Stomach (tissue), 9 donors: ENCODE results near the gene CACUL1. TPM values are rescaled to one million over a fixed set of nuclear protein-coding genes. Genes with fewer than 3 reads are reported as not detected.
A peak's percentile ranks its signal among the peaks of the same experiment; 100 is the strongest.

Experiments
- DNase-seq, 2 donors: peaks; one replicate each; pipeline versions ENCODE4 v3.0.0 to v3.0.0-alpha.2; 2013 to 2019
- H3K27ac ChIP-seq, 5 donors: fragments of 200-600 bp in 4 of 5; sonication (generic) in 4 of 5; one replicate each; pipeline ENCODE4 v1.5.1; 2013 to 2019; ENCODE audit warnings: mild to moderate bottlenecking in 1 of 5, moderate library complexity in 1 of 5
- H3K27me3 ChIP-seq, 3 donors: fragments of 200-600 bp; sonication (generic); one replicate each; pipeline ENCODE4 v1.5.1; 2017 to 2019; ENCODE audit warnings: mixed run types in 1 of 3
- H3K36me3 ChIP-seq, 4 donors: fragments of 200-600 bp; sonication (generic); 1 replicate in 3 of 4; 2 replicates in 1 of 4; pipeline ENCODE4 v1.5.1; 2016 to 2019
- H3K4me1 ChIP-seq, 4 donors: fragments of 200-600 bp; sonication (generic); one replicate each; pipeline ENCODE4 v1.5.1; 2016 to 2019
- H3K4me3 ChIP-seq, 4 donors: fragments of 200-600 bp; sonication (generic) in 3 of 4; one replicate each; pipeline ENCODE4 v1.5.1; 2016 to 2019; ENCODE audit warnings: mild to moderate bottlenecking in 1 of 4
- H3K9me3 ChIP-seq, 4 donors: fragments of 200-600 bp; sonication (generic); one replicate each; pipeline ENCODE4 v1.5.1; 2016 to 2019
- CTCF ChIP-seq, 7 experiments: fragments of 450-650 bp in 4 of 7; fragments of 200-600 bp in 3 of 7; sonication (generic) in 3 of 7; IDR thresholded peaks; one replicate each; pipeline ENCODE4 v1.5.1; 2016 to 2019; ENCODE audit warnings: antibody characterized with exemption in 7 of 7, control low read depth in 2 of 7, mild to moderate bottlenecking in 1 of 7
- EP300 ChIP-seq: sonication (generic); formaldehyde crosslinking; IDR thresholded peaks from one replicate; pipeline ENCODE4 v1.6.1; 2017; ENCODE audit warnings: antibody characterized with exemption
- POLR2A ChIP-seq, 4 donors: fragments of 450-650 bp; IDR thresholded peaks; one replicate each; pipeline ENCODE4 v1.6.1; 2016; ENCODE audit warnings: antibody characterized with exemption in 4 of 4, control low read depth in 2 of 4, mild to moderate bottlenecking in 1 of 4, moderate library complexity in 1 of 4
- POLR2AphosphoS5 ChIP-seq, 3 donors: sonication (generic); formaldehyde crosslinking; IDR thresholded peaks; one replicate each; pipeline ENCODE4 v1.6.1; 2016; ENCODE audit warnings: antibody characterized with exemption in 3 of 3
- WGBS, 5 donors: extraction: QIAGEN DNeasy Blood & Tissue Kit in 3 of 5; methylation state at CpG; one replicate each; pipeline versions ENCODE4 v1.1.5 to v1.1.7; 2013 to 2018; 5-methylcytosine and 5-hydroxymethylcytosine counted together
- intact Hi-C: fragments of 100-400 bp; cut with DNase I; formaldehyde crosslinking; loops from one replicate; pipeline ENCODE4 v1.15.1; 2023; ENCODE audit warnings: low total_unique reads
- polyA plus RNA-seq, 3 donors: library from polyadenylated mRNA; stranded (reverse); fragments of 200-250 nt; gene quantifications; one replicate each; pipeline ENCODE4 v1.2.3, GENCODE V29; 2013
- total RNA-seq, 5 donors: library from RNA; depleted of rRNA; stranded (reverse); fragments of >200 nt; gene quantifications; one replicate each; pipeline versions ENCODE4 v1.1.0 to v1.2.3, GENCODE V29; 2014 to 2016
- donor health status: healthy with polysubstance abuse.
- donor health status: Bipolar disorder and iron deficiency.
- donor health status: healthy.

Gene CACUL1
- total and polyA plus RNA-seq, 8 donors, result 5.1 to 76.9 (median 18.5) TPM

- DNase-seq, result no peak
- H3K4me3 ChIP-seq, result no peak overlapping the region
- H3K27ac ChIP-seq, result peak overlapping the region in 3 of 5 donors; percentile 14 to 68 (median 43)
- no peaks in the 10 kb centered on the region for H3K27me3 ChIP-seq
- no peak for TF ChIP-seq CTCF (IDR thresholded peaks at IDR 0.05)
- TF ChIP-seq POLR2AphosphoS5 (IDR thresholded peaks at IDR 0.05), result peak in 1 of 3 donors; percentile 17
- H3K4me1 ChIP-seq, result peaks cover 0 to 47% (median 12%) of the 10 kb centered on the region in 4 donors
- H3K9me3 ChIP-seq, result no peaks in the 10 kb centered on the region
- intact Hi-C loops, result no loop called here
- H3K36me3 ChIP-seq, result peaks cover 0 to 38% (median 31%) of the 10 kb centered on the region in 4 donors
- WGBS, 5 donors, result 56 to 74% (median 72%) methylated on average over 4 of the region's 4 CpGs
Measured at GRCh38 chr10:118692872-118693271, 61.9 kb downstream of the CACUL1 start.

GRCh38 chr10:118689070-118689858, 65.5 kb downstream of the CACUL1 start:
- TF ChIP-seq POLR2A (IDR thresholded peaks at IDR 0.05) (no peak), POLR2AphosphoS5 (IDR thresholded peaks at IDR 0.05) (no peak), CTCF (IDR thresholded peaks at IDR 0.05) (no peak), EP300 (no peak)
- intact Hi-C loops, result no loop called here
- no peak overlapping the region for H3K4me3 ChIP-seq
- H3K36me3 ChIP-seq, result peaks cover 12 to 68% (median 63%) of the 10 kb centered on the region in 4 donors
- DNase-seq, result no peak
- 87 to 93% (median 92%) methylated on average over 4 of the region's 4 CpGs for WGBS, 5 donors
- H3K27me3 ChIP-seq, result no peaks in the 10 kb centered on the region
- H3K27ac ChIP-seq, result no peak overlapping the region
- H3K4me1 ChIP-seq, result peaks cover 0 to 21% (median 5%) of the 10 kb centered on the region in 4 donors
- H3K9me3 ChIP-seq, result no peaks in the 10 kb centered on the region

GRCh38 chr10:118687472-118687871, 67.3 kb downstream of the CACUL1 start:
- Histone ChIP-seq H3K4me3 (no peak overlapping the region), H3K4me1 (peaks cover 0 to 5% (median 0%) of the 10 kb centered on the region in 4 donors), H3K36me3 (peaks cover 12 to 86% (median 78%) of the 10 kb centered on the region in 4 donors), H3K27ac (no peak overlapping the region), H3K9me3 (no peaks in the 10 kb centered on the region), H3K27me3 (no peaks in the 10 kb centered on the region)
- DNase-seq, result no peak
- intact Hi-C loops, result no loop called here
- TF ChIP-seq POLR2AphosphoS5 (IDR thresholded peaks at IDR 0.05) (no peak), EP300 (no peak), POLR2A (IDR thresholded peaks at IDR 0.05) (no peak), CTCF (IDR thresholded peaks at IDR 0.05) (no peak)

- Histone ChIP-seq H3K9me3 (no peaks in the 10 kb centered on the region), H3K4me1 (no peaks in the 10 kb centered on the region), H3K27ac (no peak overlapping the region), H3K27me3 (no peaks in the 10 kb centered on the region), H3K36me3 (peaks cover 16 to 80% (median 70%) of the 10 kb centered on the region in 4 donors), H3K4me3 (no peak overlapping the region)
- 93 to 94% (median 93%) methylated on average over 6 of the region's 6 CpGs for WGBS, 5 donors
- TF ChIP-seq CTCF (IDR thresholded peaks at IDR 0.05) (no peak), EP300 (no peak), POLR2A (IDR thresholded peaks at IDR 0.05) (no peak), POLR2AphosphoS5 (IDR thresholded peaks at IDR 0.05) (no peak)
- DNase-seq, result no peak
- intact Hi-C loops, result no loop called here
Measured at GRCh38 chr10:118682533-118682932, 72.2 kb downstream of the CACUL1 start.
